ENCODE data around the gene TMEM258. TPM values are rescaled to one million over a fixed set of nuclear protein-coding genes. Genes with fewer than 3 reads are reported as not detected.

TMEM258 gene
- total and polyA plus RNA-seq, 9 of the 15 experiments (the other 6 are each of a cell fraction or from before 2014, with no cell fraction given), result 97.2 to 856 (median 231) TPM

DNA sequence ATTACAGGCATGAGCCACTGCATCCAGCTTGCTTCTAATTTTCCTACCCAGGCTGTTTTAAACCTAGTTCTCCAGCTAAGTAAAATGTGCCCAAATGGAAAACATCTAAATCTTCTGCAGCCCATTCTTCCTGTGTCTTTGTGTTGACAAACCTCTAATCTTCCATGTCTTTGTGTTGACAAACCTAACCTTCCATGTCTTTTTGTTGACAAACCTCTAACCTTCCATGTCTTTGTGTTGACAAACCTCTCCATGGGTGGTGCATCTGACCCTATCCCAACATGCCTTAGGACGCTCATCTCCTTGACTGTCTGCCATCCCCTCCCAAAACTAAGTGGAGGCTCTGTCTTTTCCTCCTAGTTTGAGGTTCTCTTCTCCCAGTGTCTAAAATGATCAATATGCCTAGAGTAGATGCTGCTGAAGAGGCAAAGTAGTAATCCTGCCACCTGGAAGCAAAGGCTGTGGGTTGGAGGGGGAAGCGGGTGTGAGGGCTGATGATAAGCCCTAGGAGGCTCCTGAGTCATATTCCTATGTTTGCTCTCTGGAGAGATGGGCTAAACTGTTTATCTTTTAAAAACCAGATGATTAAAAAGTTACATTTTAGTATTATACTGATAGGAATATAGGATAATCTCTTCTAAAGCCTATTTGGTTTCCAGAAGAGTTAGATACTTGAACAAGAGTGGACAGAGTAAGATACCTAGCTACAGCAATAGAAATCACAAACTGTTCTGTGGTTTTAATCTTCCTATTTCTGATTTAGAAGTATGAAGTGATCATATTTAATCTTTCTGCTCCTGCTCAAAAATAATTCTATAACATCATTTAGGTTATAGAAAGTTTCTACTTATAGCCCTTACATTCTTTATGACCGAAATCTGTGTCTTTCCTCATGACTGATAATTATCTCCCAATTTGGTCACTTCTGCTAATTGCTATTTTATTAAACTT lies 8.2 kb upstream of the TMEM258 start (continued):
- TF ChIP-seq, protein P1, sequence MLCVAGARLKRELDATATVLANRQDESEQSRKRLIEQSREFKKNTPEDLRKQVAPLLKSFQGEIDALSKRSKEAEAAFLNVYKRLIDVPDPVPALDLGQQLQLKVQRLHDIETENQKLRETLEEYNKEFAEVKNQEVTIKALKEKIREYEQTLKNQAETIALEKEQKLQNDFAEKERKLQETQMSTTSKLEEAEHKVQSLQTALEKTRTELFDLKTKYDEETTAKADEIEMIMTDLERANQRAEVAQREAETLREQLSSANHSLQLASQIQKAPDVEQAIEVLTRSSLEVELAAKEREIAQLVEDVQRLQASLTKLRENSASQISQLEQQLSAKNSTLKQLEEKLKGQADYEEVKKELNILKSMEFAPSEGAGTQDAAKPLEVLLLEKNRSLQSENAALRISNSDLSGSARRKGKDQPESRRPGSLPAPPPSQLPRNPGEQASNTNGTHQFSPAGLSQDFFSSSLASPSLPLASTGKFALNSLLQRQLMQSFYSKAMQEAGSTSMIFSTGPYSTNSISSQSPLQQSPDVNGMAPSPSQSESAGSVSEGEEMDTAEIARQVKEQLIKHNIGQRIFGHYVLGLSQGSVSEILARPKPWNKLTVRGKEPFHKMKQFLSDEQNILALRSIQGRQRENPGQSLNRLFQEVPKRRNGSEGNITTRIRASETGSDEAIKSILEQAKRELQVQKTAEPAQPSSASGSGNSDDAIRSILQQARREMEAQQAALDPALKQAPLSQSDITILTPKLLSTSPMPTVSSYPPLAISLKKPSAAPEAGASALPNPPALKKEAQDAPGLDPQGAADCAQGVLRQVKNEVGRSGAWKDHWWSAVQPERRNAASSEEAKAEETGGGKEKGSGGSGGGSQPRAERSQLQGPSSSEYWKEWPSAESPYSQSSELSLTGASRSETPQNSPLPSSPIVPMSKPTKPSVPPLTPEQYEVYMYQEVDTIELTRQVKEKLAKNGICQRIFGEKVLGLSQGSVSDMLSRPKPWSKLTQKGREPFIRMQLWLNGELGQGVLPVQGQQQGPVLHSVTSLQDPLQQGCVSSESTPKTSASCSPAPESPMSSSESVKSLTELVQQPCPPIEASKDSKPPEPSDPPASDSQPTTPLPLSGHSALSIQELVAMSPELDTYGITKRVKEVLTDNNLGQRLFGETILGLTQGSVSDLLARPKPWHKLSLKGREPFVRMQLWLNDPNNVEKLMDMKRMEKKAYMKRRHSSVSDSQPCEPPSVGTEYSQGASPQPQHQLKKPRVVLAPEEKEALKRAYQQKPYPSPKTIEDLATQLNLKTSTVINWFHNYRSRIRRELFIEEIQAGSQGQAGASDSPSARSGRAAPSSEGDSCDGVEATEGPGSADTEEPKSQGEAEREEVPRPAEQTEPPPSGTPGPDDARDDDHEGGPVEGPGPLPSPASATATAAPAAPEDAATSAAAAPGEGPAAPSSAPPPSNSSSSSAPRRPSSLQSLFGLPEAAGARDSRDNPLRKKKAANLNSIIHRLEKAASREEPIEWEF (CRISPR knock-in tag; IDR thresholded peaks at IDR 0.05), result no peak
- 0 out of 2 replicates have a peak, but pooled peaks have one; percentile 51 for TF ChIP-seq ETV5 (CRISPR knock-in tag; IDR thresholded peaks at IDR 0.05; ENCODE audit: low read depth)
- no peak for TF ChIP-seq ZNF764 (CRISPR knock-in tag; IDR thresholded peaks at IDR 0.05; ENCODE audit: low read depth)
- TF ChIP-seq, protein P2, sequence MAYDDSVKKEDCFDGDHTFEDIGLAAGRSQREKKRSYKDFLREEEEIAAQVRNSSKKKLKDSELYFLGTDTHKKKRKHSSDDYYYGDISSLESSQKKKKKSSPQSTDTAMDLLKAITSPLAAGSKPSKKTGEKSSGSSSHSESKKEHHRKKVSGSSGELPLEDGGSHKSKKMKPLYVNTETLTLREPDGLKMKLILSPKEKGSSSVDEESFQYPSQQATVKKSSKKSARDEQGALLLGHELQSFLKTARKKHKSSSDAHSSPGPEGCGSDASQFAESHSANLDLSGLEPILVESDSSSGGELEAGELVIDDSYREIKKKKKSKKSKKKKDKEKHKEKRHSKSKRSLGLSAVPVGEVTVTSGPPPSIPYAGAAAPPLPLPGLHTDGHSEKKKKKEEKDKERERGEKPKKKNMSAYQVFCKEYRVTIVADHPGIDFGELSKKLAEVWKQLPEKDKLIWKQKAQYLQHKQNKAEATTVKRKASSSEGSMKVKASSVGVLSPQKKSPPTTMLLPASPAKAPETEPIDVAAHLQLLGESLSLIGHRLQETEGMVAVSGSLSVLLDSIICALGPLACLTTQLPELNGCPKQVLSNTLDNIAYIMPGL (CRISPR knock-in tag; IDR thresholded peaks at IDR 0.05), result no peak
- no peak for TF ChIP-seq PREB (CRISPR knock-in tag; IDR thresholded peaks at IDR 0.05)
- TF ChIP-seq ZNF511 (CRISPR knock-in tag; IDR thresholded peaks at IDR 0.05), result no peak

Measured in K562 (cell line).